Mesothelial cell of epicardium (in vitro differentiated cells): ENCODE results near the gene FNDC5. TPM values are rescaled to one million over a fixed set of nuclear protein-coding genes. Genes with fewer than 3 reads are reported as not detected.

Experiments used
- DNase-seq, 2 experiments: peaks; one replicate each; pipeline ENCODE4 v3.0.0; 2021; ENCODE audit warnings: low spot score in 2 of 2; ENCODE audit not compliant: unreplicated experiment in 2 of 2
- H3K27ac Mint-ChIP-seq: 2 replicates; pipeline ENCODE4 v1.8.0; 2021; ENCODE audit warnings: mixed read lengths
- H3K27me3 Mint-ChIP-seq: 2 replicates; pipeline ENCODE4 v1.8.0; 2021; ENCODE audit warnings: low read depth, mixed read lengths
- H3K36me3 Mint-ChIP-seq: 2 replicates; pipeline ENCODE4 v1.8.0; 2021; ENCODE audit warnings: mixed read lengths
- H3K4me1 Mint-ChIP-seq: 2 replicates; pipeline ENCODE4 v1.8.0; 2021; ENCODE audit warnings: mixed read lengths
- H3K4me3 Mint-ChIP-seq: 2 replicates; pipeline ENCODE4 v1.8.0; 2021; ENCODE audit warnings: mild to moderate bottlenecking, moderate library complexity, mixed read lengths
- H3K9me3 Mint-ChIP-seq: 2 replicates; pipeline ENCODE4 v1.8.0; 2021; ENCODE audit warnings: mixed read lengths
- CTCF ChIP-seq: fragments of 200-600 bp; sonication (generic); IDR thresholded peaks from one replicate; pipeline ENCODE4 v1.5.0; 2021; ENCODE audit warnings: antibody characterized with exemption; ENCODE audit not compliant: unreplicated experiment
- total RNA-seq: library from RNA; stranded (reverse); gene quantifications from 3 replicates; pipeline ENCODE4 v1.2.1, GENCODE V29; 2021

Gene FNDC5
- total RNA-seq, 1 donor from 2014 or later: 164 TPM

GRCh38 chr1:32867671-32868070 is 3.0 kb downstream of the FNDC5 start:
- Mint-ChIP-seq H3K36me3 (peaks cover 36% of the 10 kb centered on the region), H3K27ac (no peak overlapping the region), H3K4me1 (peaks cover 31% of the 10 kb centered on the region), H3K9me3 (no peaks in the 10 kb centered on the region), H3K4me3 (no peak overlapping the region), H3K27me3 (no peaks in the 10 kb centered on the region)
- DNase-seq: peak in 1 of 2 experiments; percentile 11
- TF ChIP-seq CTCF: no peak

- Mint-ChIP-seq H3K27me3 (no peaks in the 10 kb centered on the region), H3K9me3 (no peaks in the 10 kb centered on the region), H3K4me1 (peaks cover 28% of the 10 kb centered on the region), H3K36me3 (peaks cover 40% of the 10 kb centered on the region), H3K4me3 (no peak overlapping the region), H3K27ac (no peak overlapping the region)
- no peak for TF ChIP-seq CTCF
- DNase-seq: peak in 1 of 2 experiments; percentile 17
Observed at GRCh38 chr1:32867151-32867550, 3.6 kb downstream of the FNDC5 start.

DNA sequence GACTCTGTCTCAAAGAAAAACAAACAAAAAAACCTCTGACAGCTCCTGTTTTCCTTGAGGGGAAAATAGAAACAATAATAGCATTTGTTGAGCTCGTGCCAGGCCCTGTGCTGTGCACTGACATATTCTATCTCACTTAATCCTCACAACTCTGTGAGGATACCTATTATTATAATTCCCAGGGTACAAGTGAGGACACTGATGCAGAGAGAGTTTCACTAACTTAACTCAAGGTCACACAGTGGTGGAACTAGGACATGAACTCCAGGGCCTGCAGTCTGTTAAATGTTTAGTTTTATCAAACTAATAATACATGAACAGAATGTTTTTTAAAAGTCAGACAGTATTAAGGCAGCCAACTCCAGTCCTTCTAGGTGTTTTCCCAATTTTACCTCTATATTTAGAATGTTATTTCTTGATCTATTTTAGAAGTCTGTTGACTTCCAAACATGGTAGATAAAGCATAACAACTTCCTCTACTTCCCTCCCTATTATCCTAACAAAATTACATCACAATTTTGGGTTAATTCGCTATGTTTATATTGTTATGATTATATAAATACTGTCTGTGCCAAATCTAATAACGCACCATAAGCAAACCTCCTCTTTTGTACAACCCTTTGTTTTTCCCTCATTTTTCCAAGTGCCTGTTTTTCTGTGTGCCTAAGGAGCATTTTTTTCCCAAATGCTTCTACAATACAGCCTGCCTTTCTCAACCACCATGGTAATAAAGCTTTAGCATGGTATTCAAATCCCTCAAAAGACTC is 4.9 kb downstream of the FNDC5 start:
- Mint-ChIP-seq H3K27me3 (no peaks in the 10 kb centered on the region), H3K9me3 (no peaks in the 10 kb centered on the region), H3K4me3 (no peak overlapping the region), H3K36me3 (peaks cover 40% of the 10 kb centered on the region), H3K27ac (peak overlapping the region; percentile 2), H3K4me1 (peaks cover 17% of the 10 kb centered on the region)
- no peak for DNase-seq
- TF ChIP-seq CTCF: no peak

- Mint-ChIP-seq H3K36me3 (peaks cover 43% of the 10 kb centered on the region), H3K4me1 (peaks cover 10% of the 10 kb centered on the region), H3K9me3 (no peaks in the 10 kb centered on the region), H3K4me3 (no peak overlapping the region), H3K27ac (no peak overlapping the region), H3K27me3 (no peaks in the 10 kb centered on the region)
- no peak for DNase-seq
- TF ChIP-seq CTCF: no peak
Observed at GRCh38 chr1:32864375-32865019, 6.2 kb downstream of the FNDC5 start.

- DNase-seq: no peak
- no peak overlapping the region for H3K4me3 Mint-ChIP-seq
- H3K9me3 Mint-ChIP-seq: no peaks in the 10 kb centered on the region
- TF ChIP-seq CTCF: no peak
- peaks cover 10% of the 10 kb centered on the region for H3K4me1 Mint-ChIP-seq
- H3K36me3 Mint-ChIP-seq: peaks cover 43% of the 10 kb centered on the region
- no peak overlapping the region for H3K27ac Mint-ChIP-seq
- no peaks in the 10 kb centered on the region for H3K27me3 Mint-ChIP-seq
Observed at GRCh38 chr1:32863881-32864245, 6.8 kb downstream of the FNDC5 start.
